HG03025 (cell line): Measurements from ENCODE around the gene WDR33.

Experiments
- ATAC-seq: cut with Tn5 transposase; IDR thresholded peaks from one replicate; pipeline ENCODE4 v1.9.1; 2021; ENCODE audit warnings: mild to moderate bottlenecking, moderate library complexity; ENCODE audit not compliant: unreplicated experiment, low FRiP score

WDR33 gene

DNA sequence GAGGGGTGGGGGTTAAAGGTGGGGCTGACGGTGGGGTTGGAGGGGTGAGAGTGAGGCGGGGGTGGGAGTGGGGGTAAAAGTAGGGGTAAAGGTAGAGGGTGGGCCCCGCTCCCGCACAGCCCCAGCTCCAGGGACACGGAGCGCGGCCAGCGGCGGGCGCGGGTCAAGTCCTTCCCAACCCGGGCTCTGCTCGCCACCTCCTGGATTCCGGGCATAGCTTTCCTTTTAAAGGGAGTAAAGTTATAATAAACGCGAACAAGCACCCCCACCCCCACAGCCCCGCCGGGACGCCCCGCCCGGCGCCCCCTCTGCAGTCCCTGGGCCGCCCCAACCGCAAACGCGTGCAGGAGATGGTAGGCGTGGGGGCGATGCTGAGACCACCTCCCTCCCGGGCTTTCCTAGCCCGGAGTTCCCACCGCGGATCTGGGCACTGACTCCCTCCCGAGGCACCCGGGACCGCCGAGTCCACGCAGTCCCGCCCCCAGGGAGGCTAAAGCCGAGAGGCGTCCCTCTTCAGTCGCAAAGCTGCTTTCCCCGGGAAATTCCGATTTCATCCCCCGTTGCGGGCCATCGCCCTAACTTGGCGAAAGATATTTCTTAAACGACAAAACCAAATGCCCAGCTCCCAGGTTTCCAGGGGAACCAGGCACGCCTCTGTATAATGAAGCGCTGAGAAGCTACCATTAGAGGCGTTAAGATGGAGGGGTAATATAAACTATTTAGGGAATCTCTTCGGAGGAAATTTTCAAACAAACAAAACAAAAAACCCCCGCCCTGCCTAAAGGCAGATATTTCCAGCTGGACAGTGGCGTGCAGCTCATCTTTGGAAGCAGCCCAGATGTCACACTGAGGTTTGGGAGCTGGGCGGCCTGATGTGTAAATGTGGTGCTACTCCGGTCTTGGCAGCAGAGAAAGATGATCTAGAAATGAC, 135.4 kb downstream of the WDR33 start, which contains the start of gene LIMS2:
TSS of gene LIMS2 (minus strand) at position 200 of the 931 bp plus-strand sequence. CDS start 506 bp downstream, outside the sequence.
- no peak for ATAC-seq

- no peak for ATAC-seq
Measured at GRCh38 chr2:127674241-127675209, 136.4 kb downstream of the WDR33 start.

DNA sequence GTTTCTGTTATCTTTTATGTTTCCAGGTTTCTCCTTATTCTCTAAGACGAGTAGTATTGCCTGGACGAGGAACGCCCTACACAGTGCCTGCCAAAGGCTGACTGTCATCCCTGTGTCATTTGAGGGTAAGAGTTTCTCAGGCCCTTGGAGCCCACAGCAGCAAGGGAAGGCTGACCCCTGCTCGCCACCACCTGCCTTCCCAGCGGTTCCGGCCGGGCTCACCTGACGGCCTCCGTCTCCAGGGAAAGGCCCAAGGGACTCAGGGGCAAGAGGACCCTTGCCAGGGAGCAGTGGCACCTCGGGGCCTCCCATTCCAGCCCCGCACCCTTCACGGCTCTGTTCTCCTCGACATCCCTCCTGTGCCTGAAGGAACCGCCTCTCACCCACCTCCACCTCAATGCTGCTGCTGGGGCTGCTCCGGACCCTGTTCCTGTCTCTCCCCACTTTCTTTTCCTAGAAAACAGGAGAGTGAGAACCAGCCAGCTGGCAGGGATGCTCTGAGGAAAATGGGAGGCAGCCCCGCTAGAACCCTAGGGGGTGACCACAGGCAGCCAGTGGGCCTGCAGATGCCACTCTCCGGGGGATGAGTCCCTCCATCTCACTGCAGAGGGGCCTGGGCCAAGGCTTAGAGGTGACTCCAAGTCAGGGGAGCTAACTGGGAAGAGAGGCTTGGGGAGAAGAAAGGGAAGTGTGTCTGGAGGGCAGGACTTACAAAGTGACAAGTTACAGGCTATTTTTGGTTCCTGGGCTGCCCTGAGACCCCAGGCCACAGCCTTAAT, 137.5 kb downstream of the WDR33 start:
- no peak for ATAC-seq

DNA sequence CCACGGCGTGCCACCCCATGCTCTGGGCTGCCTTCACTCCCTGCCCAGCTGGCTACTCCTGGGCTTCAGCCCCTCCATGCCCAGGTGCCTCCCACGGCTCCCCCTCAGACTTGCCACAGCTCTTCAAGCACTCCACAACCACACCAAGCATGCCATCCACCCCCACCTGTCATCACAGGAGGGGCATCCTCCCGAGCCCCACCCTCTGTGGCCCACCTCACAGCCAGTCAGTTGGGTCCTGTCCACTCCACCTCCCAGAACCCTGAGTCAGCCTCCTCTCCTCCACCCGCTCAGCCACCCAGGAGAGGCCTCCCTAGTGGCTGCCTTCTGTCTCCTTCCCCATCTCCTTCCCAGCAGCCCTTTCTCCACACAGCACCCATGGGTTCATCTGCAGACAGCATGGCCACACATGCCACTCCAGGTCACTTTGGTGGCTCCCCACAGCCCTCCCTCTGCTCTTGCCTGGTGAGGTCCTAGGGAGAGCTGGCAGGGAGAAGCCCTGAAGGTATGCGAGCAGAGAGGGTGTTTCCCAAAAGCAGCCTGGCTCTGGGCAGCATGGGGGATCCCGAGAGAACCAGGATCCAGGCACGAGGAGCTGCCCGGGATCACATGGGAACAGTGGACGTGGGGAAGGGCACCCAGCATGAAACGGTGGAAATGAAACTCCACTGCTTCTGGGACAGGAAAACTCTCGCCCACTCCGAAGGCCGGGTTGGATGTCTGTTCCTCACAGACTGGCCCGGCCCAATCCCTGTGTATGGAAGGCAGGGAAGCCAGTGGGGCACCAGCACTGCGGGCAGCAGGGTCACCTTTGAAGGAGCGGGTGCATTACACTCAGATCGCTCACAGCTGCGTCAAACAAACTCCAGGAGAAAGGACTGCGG, 138.4 kb downstream of the WDR33 start:
- no peak for ATAC-seq

DNA sequence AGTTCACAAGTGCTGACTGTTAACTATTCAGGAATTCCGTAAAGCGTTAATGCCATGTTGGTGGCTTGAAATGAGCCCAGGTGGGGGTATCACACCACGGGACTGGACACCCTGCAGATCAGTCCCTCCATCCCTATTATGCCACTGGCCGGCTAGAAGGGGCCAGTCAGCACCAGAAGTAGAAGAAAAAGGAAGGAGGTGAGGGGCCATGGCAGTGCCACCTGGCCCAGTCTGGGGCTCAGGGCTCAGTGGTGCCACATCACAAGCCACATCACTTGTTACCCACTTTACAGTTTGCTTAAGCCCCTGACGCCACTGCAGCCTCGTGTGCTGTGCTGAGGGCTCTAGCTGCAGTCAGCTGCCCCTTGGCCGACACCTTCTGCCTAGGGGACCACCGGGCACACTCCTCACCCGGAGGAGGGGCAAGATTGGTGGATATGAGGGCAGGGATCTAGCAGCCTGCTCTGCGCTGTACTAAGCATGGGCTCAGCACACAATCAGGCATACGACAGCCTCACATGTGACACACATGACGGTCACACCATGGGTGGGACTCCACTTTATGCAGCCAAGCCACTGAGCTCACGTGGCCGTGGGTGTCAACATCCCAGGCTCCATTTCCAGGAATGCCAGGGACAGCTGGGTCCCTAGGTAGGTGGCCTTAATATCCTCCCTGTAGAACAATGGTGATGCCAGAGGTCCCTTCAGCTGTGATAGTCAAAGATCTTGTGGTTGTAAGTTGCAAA, 139.2 kb downstream of the WDR33 start:
- no peak for ATAC-seq

GRCh38 chr2:127670957-127671290, 140.0 kb downstream of the WDR33 start:
- ATAC-seq: no peak

GRCh38 chr2:127670055-127670956, 140.7 kb downstream of the WDR33 start:
- no peak for ATAC-seq

GRCh38 chr2:127669056-127669455, 141.9 kb downstream of the WDR33 start:
- no peak for ATAC-seq

- ATAC-seq: no peak
Measured at GRCh38 chr2:127665267-127665893, 145.6 kb downstream of the WDR33 start.

DNA sequence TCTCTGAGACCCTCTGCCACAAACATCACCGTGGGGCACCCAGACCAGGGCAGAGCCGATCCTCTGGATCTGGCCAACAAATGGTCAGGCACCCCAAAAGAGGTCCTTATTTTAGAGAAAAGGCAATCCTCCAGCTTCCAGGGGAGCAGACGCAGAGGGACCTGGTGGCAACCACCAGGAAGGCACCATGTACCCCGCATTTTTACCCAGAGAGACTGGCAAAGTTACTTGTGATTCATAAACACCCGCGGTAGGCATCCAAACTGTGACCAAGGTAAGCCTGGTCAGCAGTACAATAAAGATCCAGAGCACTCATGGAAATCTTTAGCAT, 146.1 kb downstream of the WDR33 start:
- no peak for ATAC-seq

DNA sequence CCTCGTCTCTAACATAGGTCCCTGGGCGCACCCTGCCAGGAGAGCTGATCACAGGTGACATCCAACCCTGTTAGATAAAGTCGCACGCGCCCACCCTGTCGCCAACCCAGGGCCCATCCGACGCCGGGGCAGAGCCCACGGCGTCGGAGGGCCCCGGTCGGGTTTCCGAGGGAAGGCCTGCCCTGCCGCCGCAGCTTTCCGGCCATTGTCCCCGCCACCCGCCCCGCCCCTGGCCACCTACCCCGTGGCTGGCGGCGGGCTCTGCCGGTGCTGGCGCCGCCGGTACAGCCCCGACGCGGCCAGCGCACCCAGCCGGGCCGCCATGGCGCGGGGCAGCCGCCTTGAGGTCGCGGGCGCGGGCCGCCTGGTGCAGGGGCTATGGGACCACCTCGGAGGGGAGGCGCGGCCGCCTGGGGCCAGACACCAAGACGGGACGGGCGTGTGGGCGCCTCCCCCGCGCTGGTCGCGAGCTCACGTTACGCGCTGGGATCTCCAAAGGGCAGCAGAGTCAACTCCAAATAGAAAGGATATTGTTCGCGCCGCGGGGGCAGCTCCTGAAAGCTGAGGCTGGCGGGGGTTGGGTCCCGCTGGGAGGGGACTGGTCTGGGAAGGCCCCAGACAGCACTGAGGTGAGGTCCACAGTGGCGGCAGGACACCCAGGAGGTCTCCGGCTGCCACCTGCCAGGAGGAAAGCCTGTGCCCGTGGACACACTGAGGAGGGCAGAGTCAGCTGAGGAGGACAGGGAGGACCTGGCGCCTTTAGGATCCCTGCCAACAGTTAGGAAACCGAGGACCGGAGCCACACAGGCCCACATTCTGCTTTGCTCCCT, 146.7 kb downstream of the WDR33 start:
- ATAC-seq: no peak

DNA sequence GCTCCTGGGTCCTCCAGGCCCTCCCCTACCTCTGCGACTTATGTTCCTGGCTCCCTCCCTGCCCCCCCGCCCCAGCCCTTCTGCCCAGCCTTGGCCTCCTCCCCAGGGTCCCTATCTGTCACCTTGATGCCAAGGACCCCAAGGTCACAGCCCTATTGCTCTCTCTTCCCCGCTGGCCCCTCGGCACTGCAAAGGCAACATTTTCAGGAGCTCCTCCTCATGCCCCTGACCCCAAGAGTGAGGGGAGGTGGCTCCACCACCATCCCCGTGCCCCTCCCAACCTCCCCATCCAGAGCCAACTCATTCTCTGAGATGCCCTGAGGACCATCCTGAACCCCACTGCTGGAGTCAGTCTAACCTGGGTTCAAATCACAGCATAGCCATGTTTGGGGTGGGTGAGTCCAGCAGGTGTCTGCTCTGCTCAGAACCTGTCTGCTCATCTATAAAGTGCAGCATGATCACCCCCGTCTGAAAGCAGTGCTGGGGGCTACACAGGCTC, 147.4 kb downstream of the WDR33 start:
- no peak for ATAC-seq

GRCh38 chr2:127662937-127663565, 147.9 kb downstream of the WDR33 start:
- ATAC-seq: no peak

DNA sequence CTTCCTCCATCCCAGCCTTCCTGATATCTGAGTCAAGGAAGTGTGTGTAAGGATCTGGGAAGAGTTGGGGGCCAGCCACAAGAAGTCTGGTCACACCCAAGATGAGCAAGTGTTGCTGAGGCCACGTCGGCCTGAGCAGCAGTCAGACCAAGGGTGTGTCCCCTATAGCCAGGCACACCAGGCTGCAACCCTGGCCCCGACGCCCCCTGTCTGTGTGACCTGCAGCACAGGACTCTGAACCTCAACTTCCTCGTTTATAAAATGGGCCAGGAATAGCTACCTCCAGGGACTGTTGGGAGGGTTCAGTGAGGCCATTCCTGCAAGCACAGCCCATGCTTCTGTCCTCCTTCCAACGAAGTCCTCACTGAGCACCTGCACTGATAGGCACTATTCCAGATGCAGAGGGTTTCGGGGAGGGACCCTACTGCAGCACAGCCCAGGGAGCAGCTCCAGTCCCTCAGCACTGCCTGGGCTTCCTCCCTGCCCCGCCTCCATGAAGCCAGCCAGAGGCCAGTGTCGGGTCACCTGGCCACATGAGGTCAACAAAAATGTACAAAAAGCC, 148.9 kb downstream of the WDR33 start:
- no peak for ATAC-seq

DNA sequence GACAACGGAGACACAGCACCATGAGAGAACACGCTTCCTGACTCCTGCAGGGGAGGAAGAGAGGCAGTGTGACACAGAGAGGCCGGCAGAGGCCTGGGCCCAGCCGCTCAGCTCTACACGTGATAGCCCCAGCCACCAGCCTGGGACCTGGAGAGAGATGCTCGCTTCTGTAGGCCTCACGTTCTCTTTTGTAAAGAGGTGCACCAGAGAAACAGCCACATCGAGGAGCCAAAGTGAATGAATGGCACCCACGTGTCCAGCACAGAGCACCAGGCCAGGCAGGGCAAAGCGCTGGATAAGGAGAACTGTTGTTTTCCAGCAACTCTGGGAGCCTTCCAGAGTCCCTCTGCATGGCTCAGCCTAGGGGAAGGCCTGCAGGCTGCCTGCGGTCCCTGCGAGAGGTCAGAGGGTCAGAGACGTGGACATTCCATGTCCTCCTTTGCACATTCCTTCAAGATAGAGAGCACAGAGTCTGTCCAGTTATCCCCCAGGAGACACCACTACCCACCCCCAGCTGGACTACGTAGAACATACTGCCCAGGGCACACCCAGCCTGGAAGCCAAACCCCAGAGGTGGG, 149.8 kb downstream of the WDR33 start:
- no peak for ATAC-seq

GRCh38 chr2:127660291-127660578, 150.7 kb downstream of the WDR33 start:
- no peak for ATAC-seq
